Pancreas (tissue), 10 donors: ENCODE data around the gene PEX6. TPM values are rescaled to one million over a fixed set of nuclear protein-coding genes. Genes with fewer than 3 reads are reported as not detected.
A peak's percentile ranks its signal among the peaks of the same experiment; 100 is the strongest.

Experiments used
- ATAC-seq, 4 donors: fragments of 200-7000 bp; cut with Tn5 transposase; one replicate each; pipeline versions ENCODE4 v1.8.0 to v1.9.1; 2020; ENCODE audit warnings: mild to moderate bottlenecking in 4 of 4, moderate library complexity in 4 of 4
- DNase-seq, 6 donors: peaks; one replicate each; pipeline ENCODE4 v3.0.0-alpha.2; 2020
- FAIRE-seq: peaks from 2 replicates; lab custom pipeline; 2012; peaks lifted over from hg19 to GRCh38; lab: Jason Lieb, UNC
- H3K27ac ChIP-seq, 4 donors: fragments of 200-600 bp; sonication (generic); 1 replicate in 3 of 4; 2 replicates in 1 of 4; pipeline versions ENCODE4 v1.5.0 to v1.8.0; 2020
- H3K27me3 ChIP-seq, 4 donors: fragments of 200-600 bp; one replicate each; pipeline ENCODE4 v1.8.0; 2021
- H3K36me3 ChIP-seq, 3 donors: fragments of 200-600 bp; sonication (generic) in 1 of 3; one replicate each; pipeline versions ENCODE4 v1.5.0 to v1.8.0; 2020 to 2021
- H3K4me1 ChIP-seq, 3 donors: fragments of 200-600 bp; one replicate each; pipeline ENCODE4 v1.8.0; 2021
- H3K4me3 ChIP-seq, 4 donors: fragments of 200-600 bp; sonication (generic) in 2 of 4; one replicate each; pipeline versions ENCODE4 v1.5.0 to v1.8.0; 2020 to 2021
- H3K9me3 ChIP-seq, 4 donors: fragments of 200-600 bp; one replicate each; pipeline ENCODE4 v1.8.0; 2021
- WGBS, 2 donors: extraction: QIAGEN DNeasy Blood & Tissue Kit; methylation state at CpG; one replicate each; pipeline ENCODE4 v1.1.7; 2013; 5-methylcytosine and 5-hydroxymethylcytosine counted together
- intact Hi-C, 3 donors: fragments of 100-400 bp; cut with DNase I; formaldehyde crosslinking; loops; one replicate each; pipeline versions ENCODE4 v1.11.1 to v1.14.2; 2022
- polyA plus RNA-seq, 2 donors: library from polyadenylated mRNA; stranded (reverse); fragments of 200-250 nt; gene quantifications; one replicate each; pipeline ENCODE4 v1.2.3, GENCODE V29; 2013
- total RNA-seq, 6 donors: library from RNA; stranded (reverse); fragmentation: NEBNext Ultra II Directional in 4 of 6; extraction: Animal tissue kit (Norgen Biotek cat#: 25700) in 4 of 6; gene quantifications; one replicate each; pipeline versions ENCODE4 v1.2.1 to v1.2.4, GENCODE V29; 2021 to 2023
- TF ChIP-seq, protein P1 (sequence below), 4 donors: fragments of 200-600 bp; sonication (generic) in 3 of 4; IDR thresholded peaks; one replicate each; pipeline versions ENCODE4 v1.5.0 to v1.8.0; 2021; ENCODE audit warnings: antibody characterized with exemption in 4 of 4
- donor health status: healthy with polysubstance abuse.
- donor health status: DM: no; HTN: no; CAD: no; lungs with moderate emphysema.
- donor health status: DM: no; HTN: no; CAD: no.
- donor health status: control.
- donor health status: control.
- donor health status: Bipolar disorder and iron deficiency.
- donor health status: DM: yes; HTN: yes; CAD: no.
- donor health status: DM: no; HTN: no; CAD: no.
- donor health status: DM: no; HTN: no; CAD: no.
- donor health status: DM: yes; HTN: yes; CAD: no.

PEX6 gene
- total and polyA plus RNA-seq, 8 donors: 11.4 to 24.3 (median 17.6) TPM

- TF ChIP-seq, protein P1, sequence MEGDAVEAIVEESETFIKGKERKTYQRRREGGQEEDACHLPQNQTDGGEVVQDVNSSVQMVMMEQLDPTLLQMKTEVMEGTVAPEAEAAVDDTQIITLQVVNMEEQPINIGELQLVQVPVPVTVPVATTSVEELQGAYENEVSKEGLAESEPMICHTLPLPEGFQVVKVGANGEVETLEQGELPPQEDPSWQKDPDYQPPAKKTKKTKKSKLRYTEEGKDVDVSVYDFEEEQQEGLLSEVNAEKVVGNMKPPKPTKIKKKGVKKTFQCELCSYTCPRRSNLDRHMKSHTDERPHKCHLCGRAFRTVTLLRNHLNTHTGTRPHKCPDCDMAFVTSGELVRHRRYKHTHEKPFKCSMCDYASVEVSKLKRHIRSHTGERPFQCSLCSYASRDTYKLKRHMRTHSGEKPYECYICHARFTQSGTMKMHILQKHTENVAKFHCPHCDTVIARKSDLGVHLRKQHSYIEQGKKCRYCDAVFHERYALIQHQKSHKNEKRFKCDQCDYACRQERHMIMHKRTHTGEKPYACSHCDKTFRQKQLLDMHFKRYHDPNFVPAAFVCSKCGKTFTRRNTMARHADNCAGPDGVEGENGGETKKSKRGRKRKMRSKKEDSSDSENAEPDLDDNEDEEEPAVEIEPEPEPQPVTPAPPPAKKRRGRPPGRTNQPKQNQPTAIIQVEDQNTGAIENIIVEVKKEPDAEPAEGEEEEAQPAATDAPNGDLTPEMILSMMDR (IDR thresholded peaks at IDR 0.05): no peak
- no peak for ATAC-seq
Observed at GRCh38 chr6:42963179-42963854, 15.7 kb downstream of the PEX6 start.

DNA sequence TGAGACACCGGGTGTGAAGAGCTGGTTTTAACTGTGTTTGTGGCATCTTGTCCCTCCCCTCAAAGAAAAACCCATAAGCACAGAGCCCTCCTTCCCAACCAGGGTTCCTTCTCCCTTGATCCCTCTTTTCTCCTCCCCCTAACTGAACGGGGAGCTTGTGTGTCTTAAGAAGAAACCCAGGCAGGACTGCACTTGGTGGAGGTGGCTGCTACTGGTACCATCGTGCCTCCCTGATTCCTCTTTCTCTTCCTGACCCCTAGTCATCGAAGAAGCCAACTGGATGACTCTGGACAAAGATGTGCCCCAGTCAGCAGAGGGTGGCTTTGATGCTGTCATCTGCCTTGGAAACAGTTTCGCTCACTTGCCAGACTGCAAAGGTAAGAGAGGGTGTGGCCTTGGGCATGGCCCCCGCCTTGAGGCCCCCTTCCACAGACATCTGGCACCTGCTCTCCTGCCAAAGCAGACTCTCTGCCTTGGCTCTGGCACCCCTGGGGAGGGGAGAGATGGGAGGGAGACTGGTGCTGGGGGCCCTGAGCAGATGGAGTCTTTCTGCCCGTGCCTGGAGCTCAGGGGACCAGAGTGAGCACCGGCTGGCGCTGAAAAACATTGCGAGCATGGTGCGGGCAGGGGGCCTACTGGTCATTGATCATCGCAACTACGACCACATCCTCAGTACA, 16.3 kb downstream of the PEX6 start:
- 50 to 70% methylated on average over 11 to 13 of the region's 13 CpGs for WGBS, 2 donors
- Histone ChIP-seq H3K4me1 (peaks cover 0 to 13% (median 0%) of the 10 kb centered on the region in 3 donors), H3K27me3 (no peaks in the 10 kb centered on the region), H3K27ac (peak overlapping the region in 2 of 4 donors; percentile 94 to 96), H3K9me3 (no peaks in the 10 kb centered on the region), H3K36me3 (peaks cover 0 to 35% (median 14%) of the 10 kb centered on the region in 3 donors), H3K4me3 (peak overlapping the region in 2 of 4 donors; percentile 45 to 78)
- DNase-seq (peak in 2 of 6 donors; percentile 43 to 72), ATAC-seq (no peak), FAIRE-seq (no peak)
- TF ChIP-seq, protein P1 (IDR thresholded peaks at IDR 0.05): no peak
- intact Hi-C loops: no loop called here

More at GRCh38 chr6:42963179-42963854, 15.7 kb downstream of the PEX6 start:
- FAIRE-seq (no peak), DNase-seq (peak in 1 of 6 donors; percentile 73)
- Histone ChIP-seq H3K9me3 (no peaks in the 10 kb centered on the region), H3K4me3 (no peak overlapping the region), H3K36me3 (peaks cover 0 to 35% (median 14%) of the 10 kb centered on the region in 3 donors), H3K27me3 (no peaks in the 10 kb centered on the region), H3K4me1 (peaks cover 0 to 13% (median 0%) of the 10 kb centered on the region in 3 donors), H3K27ac (no peak overlapping the region)
- 59 to 64% methylated on average over 12 of the region's 12 CpGs for WGBS, 2 donors
- intact Hi-C loops: no loop called here

- WGBS, 2 donors: 51 to 80% methylated on average over 12 of the region's 12 CpGs
- Histone ChIP-seq H3K4me3 (peak overlapping the region in 2 of 4 donors; percentile 45 to 78), H3K9me3 (no peaks in the 10 kb centered on the region), H3K27me3 (no peaks in the 10 kb centered on the region), H3K4me1 (peaks cover 0 to 13% (median 0%) of the 10 kb centered on the region in 3 donors), H3K27ac (peak overlapping the region in 2 of 4 donors; percentile 94 to 96), H3K36me3 (peaks cover 0 to 35% (median 14%) of the 10 kb centered on the region in 3 donors)
- intact Hi-C loops: no loop called here
- peak in 1 of 6 donors; percentile 64 for DNase-seq
- TF ChIP-seq, protein P1 (IDR thresholded peaks at IDR 0.05): no peak
- FAIRE-seq: no peak
- ATAC-seq: no peak
Observed at GRCh38 chr6:42962096-42962495, 16.9 kb downstream of the PEX6 start.

DNA sequence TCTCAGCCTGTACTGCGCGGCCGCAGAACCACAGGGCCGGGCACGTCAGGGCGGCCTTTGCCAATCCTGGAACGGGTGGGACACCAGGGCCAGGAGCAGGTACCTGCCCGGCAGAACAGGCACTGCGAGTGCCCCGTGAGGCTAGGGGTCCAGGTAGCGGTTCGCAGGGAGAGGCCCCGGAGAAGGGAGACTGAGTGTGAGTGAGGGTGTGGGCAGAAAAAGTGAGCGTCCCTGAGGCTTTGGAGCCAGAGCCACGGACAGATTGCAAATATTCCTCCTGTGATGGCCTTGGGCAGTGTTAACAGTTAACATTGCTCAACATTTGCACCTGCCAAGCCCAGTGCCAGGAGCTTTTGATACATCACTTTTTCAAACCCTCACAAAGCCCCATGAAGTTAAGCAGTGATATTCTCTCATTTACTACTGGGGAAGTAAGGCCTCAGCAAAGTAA, 17.9 kb downstream of the PEX6 start:
- no peaks in the 10 kb centered on the region for H3K9me3 ChIP-seq
- WGBS, 2 donors: 5 to 7% methylated on average over 15 of the region's 15 CpGs
- H3K4me3 ChIP-seq: peak overlapping the region; percentile 45 to 78 (median 66)
- DNase-seq (peak in 3 of 6 donors; percentile 64 to 75 (median 71)), FAIRE-seq (no peak), ATAC-seq (peak; percentile 52 to 81 (median 66))
- H3K4me1 ChIP-seq: peaks cover 0 to 13% (median 0%) of the 10 kb centered on the region in 3 donors
- H3K36me3 ChIP-seq: peaks cover 0 to 28% (median 11%) of the 10 kb centered on the region in 3 donors
- H3K27ac ChIP-seq: peak overlapping the region; percentile 91 to 98 (median 95)
- no peaks in the 10 kb centered on the region for H3K27me3 ChIP-seq
- TF ChIP-seq, protein P1 (IDR thresholded peaks at IDR 0.05): no peak
- intact Hi-C loops: no loop called here
